HL-60 (cell line): ENCODE data around the gene CKAP4.

Experiments
- CTCF ChIP-seq: IDR thresholded peaks from one replicate; pipeline ENCODE4 v1.5.1; 2011; ENCODE audit warnings: low read length, control low read depth, inconsistent platforms; ENCODE audit not compliant: insufficient read depth
- GABPA ChIP-seq: IDR thresholded peaks from 2 replicates; pipeline ENCODE4 v1.6.1; 2012; ENCODE audit warnings: low read depth
- POLR2AphosphoS5 ChIP-seq: IDR thresholded peaks from 2 replicates; pipeline ENCODE4 v1.6.1; 2012; ENCODE audit warnings: low read depth
- TF ChIP-seq, protein P1 (sequence below): IDR thresholded peaks from 2 replicates; pipeline ENCODE4 v1.6.1; 2012; ENCODE audit warnings: low read depth; ENCODE audit not compliant: insufficient replicate concordance

DNA sequence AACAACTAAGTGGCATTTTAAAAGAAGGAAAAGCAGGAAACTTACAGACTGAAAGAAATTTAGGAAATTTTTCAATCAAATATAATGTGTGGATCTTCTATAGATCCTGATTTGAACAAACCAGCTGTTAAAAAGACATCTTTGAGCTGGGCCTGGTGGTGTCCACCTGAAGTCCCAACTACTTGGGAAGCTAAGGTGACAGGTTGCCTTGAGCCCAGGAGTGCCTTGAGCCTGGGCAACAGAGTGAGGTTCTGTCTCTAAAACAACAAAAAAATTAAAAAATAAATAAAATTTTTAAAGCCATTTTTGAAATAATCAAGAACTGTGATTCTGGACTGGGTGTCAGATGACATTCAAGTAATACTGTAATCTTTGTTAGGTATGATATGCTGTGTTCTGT lies 7.0 kb downstream of the CKAP4 start:
- TF ChIP-seq CTCF (no peak), POLR2AphosphoS5 (no peak), GABPA (no peak)
- TF ChIP-seq, protein P1, sequence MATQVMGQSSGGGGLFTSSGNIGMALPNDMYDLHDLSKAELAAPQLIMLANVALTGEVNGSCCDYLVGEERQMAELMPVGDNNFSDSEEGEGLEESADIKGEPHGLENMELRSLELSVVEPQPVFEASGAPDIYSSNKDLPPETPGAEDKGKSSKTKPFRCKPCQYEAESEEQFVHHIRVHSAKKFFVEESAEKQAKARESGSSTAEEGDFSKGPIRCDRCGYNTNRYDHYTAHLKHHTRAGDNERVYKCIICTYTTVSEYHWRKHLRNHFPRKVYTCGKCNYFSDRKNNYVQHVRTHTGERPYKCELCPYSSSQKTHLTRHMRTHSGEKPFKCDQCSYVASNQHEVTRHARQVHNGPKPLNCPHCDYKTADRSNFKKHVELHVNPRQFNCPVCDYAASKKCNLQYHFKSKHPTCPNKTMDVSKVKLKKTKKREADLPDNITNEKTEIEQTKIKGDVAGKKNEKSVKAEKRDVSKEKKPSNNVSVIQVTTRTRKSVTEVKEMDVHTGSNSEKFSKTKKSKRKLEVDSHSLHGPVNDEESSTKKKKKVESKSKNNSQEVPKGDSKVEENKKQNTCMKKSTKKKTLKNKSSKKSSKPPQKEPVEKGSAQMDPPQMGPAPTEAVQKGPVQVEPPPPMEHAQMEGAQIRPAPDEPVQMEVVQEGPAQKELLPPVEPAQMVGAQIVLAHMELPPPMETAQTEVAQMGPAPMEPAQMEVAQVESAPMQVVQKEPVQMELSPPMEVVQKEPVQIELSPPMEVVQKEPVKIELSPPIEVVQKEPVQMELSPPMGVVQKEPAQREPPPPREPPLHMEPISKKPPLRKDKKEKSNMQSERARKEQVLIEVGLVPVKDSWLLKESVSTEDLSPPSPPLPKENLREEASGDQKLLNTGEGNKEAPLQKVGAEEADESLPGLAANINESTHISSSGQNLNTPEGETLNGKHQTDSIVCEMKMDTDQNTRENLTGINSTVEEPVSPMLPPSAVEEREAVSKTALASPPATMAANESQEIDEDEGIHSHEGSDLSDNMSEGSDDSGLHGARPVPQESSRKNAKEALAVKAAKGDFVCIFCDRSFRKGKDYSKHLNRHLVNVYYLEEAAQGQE: no peak
